Activated B cell treated with CpG ODN at 0.5 μM for 24 hours (primary cell): ENCODE measurements around the gene NRG3. TPM values are rescaled to one million over a fixed set of nuclear protein-coding genes. Genes with fewer than 3 reads are reported as not detected.

Source experiments
- ATAC-seq: fragments of 200-7000 bp; cut with Tn5 transposase; one replicate; pipeline ENCODE4 v1.10.0; 2021; ENCODE audit warnings: low read depth, mild to moderate bottlenecking, moderate library complexity
- CTCF ChIA-PET: fragments of 350-600 bp; sonication (Branson Sonifier 250); formaldehyde crosslinking; loops from one replicate; lab custom pipeline; 2021; ENCODE audit warnings: antibody characterized with exemption; lab: Charles Lee
- POLR2A ChIA-PET: fragments of 350-600 bp; sonication (Branson Sonifier 250); formaldehyde crosslinking; loops from one replicate; lab custom pipeline; 2021; ENCODE audit warnings: antibody characterized with exemption; lab: Charles Lee
- DNase-seq: peaks from one replicate; pipeline ENCODE4 v3.0.0; 2022
- H3K27ac Mint-ChIP-seq: one replicate; pipeline ENCODE4 v1.8.0; 2020; ENCODE audit warnings: mixed read lengths
- H3K27me3 Mint-ChIP-seq: one replicate; pipeline ENCODE4 v1.8.0; 2021; ENCODE audit warnings: mixed read lengths
- H3K36me3 Mint-ChIP-seq: one replicate; pipeline ENCODE4 v1.8.0; 2021; ENCODE audit warnings: low read depth, mixed read lengths
- H3K4me1 Mint-ChIP-seq: one replicate; pipeline ENCODE4 v1.8.0; 2021; ENCODE audit warnings: mixed read lengths
- H3K4me3 Mint-ChIP-seq: one replicate; pipeline ENCODE4 v1.8.0; 2020; ENCODE audit warnings: mild to moderate bottlenecking, mixed read lengths
- H3K9me3 Mint-ChIP-seq: one replicate; pipeline ENCODE4 v1.8.0; 2020; ENCODE audit warnings: mixed read lengths
- intact Hi-C: fragments of 100-400 bp; cut with micrococcal nuclease; formaldehyde crosslinking; loops from one replicate; pipeline ENCODE4 v1.15.1; 2024
- total RNA-seq: library from RNA; stranded (reverse); gene quantifications from 2 replicates; pipeline ENCODE4 v1.2.3, GENCODE V29; 2022
- TF ChIP-seq, protein P1 (sequence below): fragments of 200-600 bp; IDR thresholded peaks from one replicate; pipeline ENCODE4 v1.8.0; 2022; ENCODE audit warnings: antibody characterized with exemption, mild to moderate bottlenecking

Gene NRG3
- total RNA-seq, 1 donor from 2014 or later, result not detected

GRCh38 chr10:82643601-82644000 lies 768.6 kb downstream of the NRG3 start:
- Mint-ChIP-seq H3K4me1 (no peaks in the 10 kb centered on the region), H3K9me3 (no peaks in the 10 kb centered on the region), H3K27ac (no peak overlapping the region), H3K36me3 (no peaks in the 10 kb centered on the region), H3K27me3 (no peaks in the 10 kb centered on the region), H3K4me3 (no peak overlapping the region)
- no peak for ATAC-seq
- intact Hi-C loops, result no loop called here
- TF ChIP-seq, protein P1, sequence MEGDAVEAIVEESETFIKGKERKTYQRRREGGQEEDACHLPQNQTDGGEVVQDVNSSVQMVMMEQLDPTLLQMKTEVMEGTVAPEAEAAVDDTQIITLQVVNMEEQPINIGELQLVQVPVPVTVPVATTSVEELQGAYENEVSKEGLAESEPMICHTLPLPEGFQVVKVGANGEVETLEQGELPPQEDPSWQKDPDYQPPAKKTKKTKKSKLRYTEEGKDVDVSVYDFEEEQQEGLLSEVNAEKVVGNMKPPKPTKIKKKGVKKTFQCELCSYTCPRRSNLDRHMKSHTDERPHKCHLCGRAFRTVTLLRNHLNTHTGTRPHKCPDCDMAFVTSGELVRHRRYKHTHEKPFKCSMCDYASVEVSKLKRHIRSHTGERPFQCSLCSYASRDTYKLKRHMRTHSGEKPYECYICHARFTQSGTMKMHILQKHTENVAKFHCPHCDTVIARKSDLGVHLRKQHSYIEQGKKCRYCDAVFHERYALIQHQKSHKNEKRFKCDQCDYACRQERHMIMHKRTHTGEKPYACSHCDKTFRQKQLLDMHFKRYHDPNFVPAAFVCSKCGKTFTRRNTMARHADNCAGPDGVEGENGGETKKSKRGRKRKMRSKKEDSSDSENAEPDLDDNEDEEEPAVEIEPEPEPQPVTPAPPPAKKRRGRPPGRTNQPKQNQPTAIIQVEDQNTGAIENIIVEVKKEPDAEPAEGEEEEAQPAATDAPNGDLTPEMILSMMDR, result no peak
- POLR2A ChIA-PET, result no interaction called here
- CTCF ChIA-PET, result no interaction called here
- DNase-seq, result no peak

DNA sequence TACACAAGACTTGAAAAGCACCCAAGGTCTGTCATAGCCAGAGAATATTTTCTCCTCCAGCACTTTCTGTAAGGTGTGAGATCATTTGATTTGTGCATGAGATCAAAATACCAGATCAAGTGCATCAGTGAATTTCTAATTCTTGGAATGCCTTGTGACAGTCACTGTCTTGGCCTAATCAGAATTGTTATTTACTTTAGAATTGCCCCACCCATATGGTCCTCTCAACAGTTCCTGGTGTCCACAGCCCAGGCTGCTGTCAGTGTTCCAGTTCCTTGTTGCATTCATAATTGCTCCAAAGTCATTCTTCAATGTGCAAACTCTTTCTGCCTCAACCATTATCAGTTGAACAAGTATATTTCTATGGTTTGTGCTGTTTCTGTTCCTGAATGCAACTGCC lies 770.2 kb downstream of the NRG3 start:
- no peak overlapping the region for H3K27ac Mint-ChIP-seq
- intact Hi-C loops, result no loop called here
- no peaks in the 10 kb centered on the region for H3K36me3 Mint-ChIP-seq
- no peaks in the 10 kb centered on the region for H3K27me3 Mint-ChIP-seq
- H3K4me3 Mint-ChIP-seq, result no peak overlapping the region
- TF ChIP-seq, protein P1, result no peak
- H3K4me1 Mint-ChIP-seq, result no peaks in the 10 kb centered on the region
- ChIA-PET CTCF (no interaction called here), POLR2A (no interaction called here)
- ATAC-seq (no peak), DNase-seq (no peak)
- H3K9me3 Mint-ChIP-seq, result no peaks in the 10 kb centered on the region

DNA sequence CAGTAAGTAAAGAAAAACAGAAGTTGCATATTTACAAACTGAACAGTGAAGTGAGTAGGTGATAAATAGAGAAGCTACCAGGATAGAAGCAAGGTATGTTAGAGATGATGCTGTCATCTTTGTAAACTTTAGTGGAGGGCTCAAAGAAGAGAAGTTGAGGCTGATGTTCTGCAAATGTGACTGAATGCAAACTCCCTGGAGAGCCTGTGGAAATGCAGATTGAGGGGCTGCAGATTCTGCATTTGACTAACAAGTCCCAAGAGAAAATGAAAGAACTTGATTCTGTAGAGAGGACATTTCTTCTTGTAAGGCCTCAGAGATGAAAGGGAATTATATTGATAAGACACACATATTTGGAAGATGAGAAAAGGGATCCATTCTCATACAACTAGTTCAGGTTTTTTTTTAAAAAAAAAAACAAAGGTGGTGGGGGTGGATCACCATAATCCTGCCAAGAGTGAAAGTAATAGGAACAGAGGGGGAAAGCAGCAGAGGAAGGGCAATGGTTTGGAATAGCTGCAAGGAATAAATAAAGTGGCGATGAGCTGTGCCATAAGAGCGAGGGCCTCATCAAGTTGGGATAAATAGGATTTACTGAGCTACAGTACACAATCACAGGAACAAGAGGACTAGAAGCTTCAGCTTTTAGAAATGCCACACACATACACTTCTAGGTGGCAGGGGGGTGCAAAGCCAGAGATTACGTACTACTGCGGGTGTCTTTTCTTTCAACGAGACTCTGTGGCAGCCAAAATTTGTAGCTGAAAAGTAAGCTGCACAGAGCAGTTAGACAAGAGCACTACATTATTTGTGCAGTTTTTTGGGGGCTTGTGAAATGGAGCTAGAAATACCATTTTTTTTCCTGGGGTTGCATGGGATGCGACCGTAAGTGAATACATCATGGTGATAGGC lies 778.5 kb downstream of the NRG3 start:
- H3K4me1 Mint-ChIP-seq, result no peaks in the 10 kb centered on the region
- POLR2A ChIA-PET, result no interaction called here
- no peak overlapping the region for H3K4me3 Mint-ChIP-seq
- H3K27ac Mint-ChIP-seq, result no peak overlapping the region
- H3K36me3 Mint-ChIP-seq, result no peaks in the 10 kb centered on the region
- CTCF ChIA-PET, result no interaction called here
- TF ChIP-seq, protein P1, result no peak
- intact Hi-C loops, result no loop called here
- H3K9me3 Mint-ChIP-seq, result no peaks in the 10 kb centered on the region
- no peaks in the 10 kb centered on the region for H3K27me3 Mint-ChIP-seq
- no peak for DNase-seq
- ATAC-seq, result no peak

DNA sequence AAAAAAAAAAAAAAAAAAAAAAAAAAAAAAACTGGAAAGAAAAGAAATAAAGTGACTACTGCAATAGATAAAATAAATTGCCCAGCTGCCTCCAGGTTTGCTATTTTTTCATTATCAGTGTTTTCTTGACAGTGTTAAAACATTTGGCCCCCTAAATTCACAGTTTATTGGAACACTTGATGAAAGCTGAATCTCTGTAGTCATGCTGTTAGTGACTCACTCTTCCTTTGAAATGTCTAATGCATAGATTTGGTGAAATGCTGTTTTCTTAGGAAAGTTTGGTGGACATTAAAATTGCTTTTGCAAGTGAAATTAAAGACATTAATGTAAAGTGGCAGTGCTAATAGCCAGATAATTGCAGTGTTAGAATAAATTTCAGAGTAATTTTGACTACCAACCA lies 785.2 kb downstream of the NRG3 start:
- H3K27me3 Mint-ChIP-seq, result no peaks in the 10 kb centered on the region

DNA sequence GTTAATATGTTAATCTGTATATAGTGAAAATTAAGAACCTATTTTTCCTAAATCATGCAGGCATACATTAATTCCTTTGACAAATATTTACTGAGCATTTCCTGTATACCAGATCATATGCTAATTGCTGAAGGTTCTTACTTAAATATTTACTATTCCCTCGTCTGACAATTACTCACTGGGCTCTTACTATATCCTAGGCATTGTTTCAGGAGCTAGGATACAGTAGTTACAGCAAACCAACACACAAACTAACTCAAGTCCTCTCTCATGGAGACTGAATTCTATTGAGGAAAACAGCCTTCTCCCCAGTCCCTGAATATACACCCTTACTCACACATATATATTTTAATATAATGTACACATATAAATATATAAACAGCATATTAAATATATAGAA lies 786.0 kb downstream of the NRG3 start:
- Mint-ChIP-seq H3K36me3 (no peaks in the 10 kb centered on the region), H3K27ac (no peak overlapping the region), H3K4me1 (no peaks in the 10 kb centered on the region), H3K9me3 (no peaks in the 10 kb centered on the region), H3K27me3 (no peaks in the 10 kb centered on the region), H3K4me3 (no peak overlapping the region)
- TF ChIP-seq, protein P1, result no peak
- ChIA-PET POLR2A (no interaction called here), CTCF (no interaction called here)
- intact Hi-C loops, result no loop called here
- no peak for DNase-seq
- ATAC-seq, result no peak

More for the DNA sequence above, 785.2 kb downstream of the NRG3 start:
- ChIA-PET POLR2A (no interaction called here), CTCF (no interaction called here)
- Mint-ChIP-seq H3K4me3 (no peak overlapping the region), H3K4me1 (no peaks in the 10 kb centered on the region), H3K36me3 (no peaks in the 10 kb centered on the region), H3K27ac (no peak overlapping the region), H3K9me3 (no peaks in the 10 kb centered on the region)
- no peak for ATAC-seq
- intact Hi-C loops, result no loop called here
- no peak for DNase-seq
- TF ChIP-seq, protein P1, result no peak
